ENCODE results near the gene SRF. TPM values are rescaled to one million over a fixed set of nuclear protein-coding genes. Genes with fewer than 3 reads are reported as not detected.
A peak's percentile ranks its signal among the peaks of the same experiment; 100 is the strongest.

SRF gene
- total and polyA plus RNA-seq, 8 donors: 7.2 to 12.8 (median 10.9) TPM

GRCh38 chr6:43159599-43159998 is 11.5 kb upstream of the SRF start:
- no peak for TF ChIP-seq CTCF (IDR thresholded peaks at IDR 0.05)
- FAIRE-seq: no peak
- 93 to 95% methylated on average over 11 of the region's 11 CpGs for WGBS, 2 donors

GRCh38 chr6:43163899-43164298 is 7.2 kb upstream of the SRF start:
- intact Hi-C loops (cut with DNase I): no loop called here
- Histone ChIP-seq H3K27ac (no peak overlapping the region), H3K27me3 (no peaks in the 10 kb centered on the region), H3K9me3 (no peaks in the 10 kb centered on the region), H3K4me3 (no peak overlapping the region), H3K4me1 (no peaks in the 10 kb centered on the region), H3K36me3 (peaks cover 0 to 4% (median 0%) of the 10 kb centered on the region in 3 donors)
- TF ChIP-seq CTCF (IDR thresholded peaks at IDR 0.05): no peak
- no peak for ATAC-seq
- no peak for DNase-seq
- FAIRE-seq: no peak

More at GRCh38 chr6:43159599-43159998, 11.5 kb upstream of the SRF start:
- Histone ChIP-seq H3K9me3 (no peaks in the 10 kb centered on the region), H3K27ac (no peak overlapping the region), H3K27me3 (no peaks in the 10 kb centered on the region), H3K4me3 (no peak overlapping the region), H3K36me3 (peaks cover 0 to 4% (median 0%) of the 10 kb centered on the region in 3 donors), H3K4me1 (no peaks in the 10 kb centered on the region)
- intact Hi-C loops (cut with DNase I): no loop called here
- DNase-seq (no peak), ATAC-seq (no peak)

- TF ChIP-seq CTCF (IDR thresholded peaks at IDR 0.05): no peak
- Histone ChIP-seq H3K4me1 (peaks cover 8 to 23% (median 23%) of the 10 kb centered on the region in 3 donors), H3K4me3 (peak overlapping the region; percentile 10 to 97 (median 82)), H3K27ac (peak overlapping the region; percentile 88 to 97 (median 94)), H3K36me3 (peaks cover 0 to under 1% (median 0%) of the 10 kb centered on the region in 3 donors), H3K9me3 (no peaks in the 10 kb centered on the region), H3K27me3 (no peaks in the 10 kb centered on the region)
- peak in 4 of 6 donors; percentile 69 to 77 (median 74) for DNase-seq
- ATAC-seq: peak; percentile 42 to 51 (median 47)
- WGBS, 2 donors: 0% methylated on average over 18 of the region's 18 CpGs
- intact Hi-C loops (cut with DNase I): no loop called here
- no peak for FAIRE-seq
Measured at GRCh38 chr6:43170417-43170930, 595 bp upstream of the SRF start.

- no peak for TF ChIP-seq CTCF (IDR thresholded peaks at IDR 0.05)
- Histone ChIP-seq H3K36me3 (peaks cover 0 to 13% (median 0%) of the 10 kb centered on the region in 3 donors), H3K4me1 (peaks cover 8 to 23% (median 23%) of the 10 kb centered on the region in 3 donors), H3K9me3 (no peaks in the 10 kb centered on the region), H3K27me3 (no peaks in the 10 kb centered on the region), H3K27ac (peak overlapping the region; percentile 88 to 97 (median 94)), H3K4me3 (peak overlapping the region; percentile 68 to 97 (median 87))
- peak in 1 of 4 donors; percentile 0 for ATAC-seq
- FAIRE-seq: no peak
- DNase-seq: peak in 4 of 6 donors; percentile 33 to 86 (median 56)
- intact Hi-C loops (cut with DNase I): no loop called here
- 0 to 1% methylated on average over 30 to 57 of the region's 57 CpGs for WGBS, 2 donors
Measured at GRCh38 chr6:43171707-43172103, 636 bp downstream of the SRF start.
